ENCODE results near the gene BIRC6.

The BIRC6 gene

DNA sequence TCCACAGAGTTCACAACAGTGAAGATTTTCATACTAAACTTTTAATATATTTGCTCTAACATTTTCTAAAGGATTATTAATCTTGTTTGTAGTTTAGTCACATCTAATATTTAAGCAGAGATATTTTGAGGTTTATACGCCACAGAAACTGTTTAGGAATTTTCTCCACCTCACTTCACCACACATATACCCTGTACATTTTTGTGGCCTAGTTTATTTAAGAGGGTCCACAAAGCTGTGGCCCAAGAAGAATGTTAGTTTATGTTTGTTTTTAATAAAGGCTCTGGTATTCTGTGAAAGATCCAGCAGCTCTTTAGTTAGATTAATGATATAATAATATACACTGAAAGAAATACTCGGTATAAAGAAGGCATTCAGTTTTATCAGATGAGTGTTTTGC is 138.3 kb downstream of the BIRC6 start:
- no peak overlapping the region for H3K27ac ChIP-seq (ENCODE audit: low read depth, low read length)
- peaks cover 12% of the 10 kb centered on the region for H3K36me3 ChIP-seq (ENCODE audit: control insufficient read depth, insufficient read depth, low read length)
- H3K4me1 ChIP-seq (ENCODE audit: control insufficient read depth, insufficient read depth, low read length), result no peaks in the 10 kb centered on the region
- no peaks in the 10 kb centered on the region for H3K27me3 ChIP-seq (ENCODE audit: control insufficient read depth, insufficient read depth, low read length)
- no peak overlapping the region for H3K4me3 ChIP-seq (ENCODE audit: low read length)
- H3K9ac ChIP-seq (ENCODE audit: low read length), result no peak overlapping the region

DNA sequence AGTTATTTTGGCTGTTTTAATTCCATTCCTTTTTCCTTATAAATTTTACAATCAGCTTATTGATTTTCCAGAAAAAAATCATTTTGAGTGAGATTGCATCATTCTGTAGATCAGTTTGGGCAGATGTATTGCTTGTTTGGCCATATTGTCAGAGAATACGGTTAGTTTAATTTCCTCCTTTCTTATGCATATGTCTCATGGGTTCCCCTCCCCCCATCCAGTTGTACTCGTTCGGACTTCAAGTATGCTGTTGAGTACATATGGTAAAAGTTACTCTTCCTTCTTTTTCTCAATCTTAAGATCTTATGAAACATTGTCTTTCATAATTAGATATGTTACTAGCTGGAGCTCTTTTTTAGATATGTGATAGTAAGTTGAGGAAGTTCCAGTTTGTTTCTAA is 139.8 kb downstream of the BIRC6 start:
- Histone ChIP-seq H3K36me3 (ENCODE audit: control insufficient read depth, insufficient read depth, low read length) (peaks cover 16% of the 10 kb centered on the region), H3K9ac (ENCODE audit: low read length) (no peak overlapping the region), H3K4me1 (ENCODE audit: control insufficient read depth, insufficient read depth, low read length) (no peaks in the 10 kb centered on the region), H3K27ac (ENCODE audit: low read depth, low read length) (no peak overlapping the region), H3K27me3 (ENCODE audit: control insufficient read depth, insufficient read depth, low read length) (no peaks in the 10 kb centered on the region), H3K4me3 (ENCODE audit: low read length) (no peak overlapping the region)

DNA sequence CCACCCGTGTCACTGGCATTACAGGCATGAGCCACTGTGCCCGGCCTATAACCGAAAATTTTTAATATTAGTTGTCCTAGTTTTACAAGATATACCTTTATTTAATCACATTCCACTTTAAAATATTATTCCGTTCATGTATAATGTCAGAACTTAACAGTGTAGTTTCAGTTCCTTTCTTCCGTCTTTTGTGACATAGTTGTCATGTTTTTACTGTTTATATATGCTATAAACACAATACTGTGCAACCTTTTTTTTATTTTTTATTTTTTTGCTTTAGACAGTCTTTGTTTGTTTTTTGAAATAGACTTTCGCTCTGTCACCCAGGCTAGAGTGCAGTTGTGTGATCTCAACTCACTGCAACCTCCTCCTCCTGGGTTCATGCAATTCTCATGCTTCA is 141.5 kb downstream of the BIRC6 start:
- H3K4me1 ChIP-seq (ENCODE audit: control insufficient read depth, insufficient read depth, low read length), result no peaks in the 10 kb centered on the region
- H3K4me3 ChIP-seq (ENCODE audit: low read length), result no peak overlapping the region
- no peaks in the 10 kb centered on the region for H3K27me3 ChIP-seq (ENCODE audit: control insufficient read depth, insufficient read depth, low read length)
- no peak overlapping the region for H3K9ac ChIP-seq (ENCODE audit: low read length)
- no peak overlapping the region for H3K27ac ChIP-seq (ENCODE audit: low read depth, low read length)
- H3K36me3 ChIP-seq (ENCODE audit: control insufficient read depth, insufficient read depth, low read length), result peaks cover 16% of the 10 kb centered on the region

DNA sequence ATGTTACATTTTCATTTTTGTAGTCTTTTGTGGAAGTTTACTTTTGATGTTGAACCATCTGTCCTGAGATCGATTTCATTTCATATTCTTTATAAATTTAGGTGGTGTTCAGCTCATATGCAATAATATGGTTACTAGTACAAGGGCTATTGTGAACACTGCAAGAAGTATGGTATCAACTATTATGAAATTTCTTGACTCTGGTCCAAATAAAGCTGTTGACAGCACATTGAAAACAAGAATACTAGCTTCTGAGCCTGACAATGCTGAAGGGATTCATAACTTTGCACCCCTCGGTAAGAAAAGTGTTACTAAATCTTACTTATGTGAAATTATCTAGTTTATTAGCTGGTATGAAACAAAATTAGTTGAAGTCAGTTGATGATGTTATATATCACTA is 146.1 kb downstream of the BIRC6 start:
- Histone ChIP-seq H3K36me3 (ENCODE audit: control insufficient read depth, insufficient read depth, low read length) (peaks cover 21% of the 10 kb centered on the region), H3K27me3 (ENCODE audit: control insufficient read depth, insufficient read depth, low read length) (no peaks in the 10 kb centered on the region), H3K4me1 (ENCODE audit: control insufficient read depth, insufficient read depth, low read length) (no peaks in the 10 kb centered on the region), H3K9ac (ENCODE audit: low read length) (no peak overlapping the region), H3K27ac (ENCODE audit: low read depth, low read length) (no peak overlapping the region), H3K4me3 (ENCODE audit: low read length) (no peak overlapping the region)

DNA sequence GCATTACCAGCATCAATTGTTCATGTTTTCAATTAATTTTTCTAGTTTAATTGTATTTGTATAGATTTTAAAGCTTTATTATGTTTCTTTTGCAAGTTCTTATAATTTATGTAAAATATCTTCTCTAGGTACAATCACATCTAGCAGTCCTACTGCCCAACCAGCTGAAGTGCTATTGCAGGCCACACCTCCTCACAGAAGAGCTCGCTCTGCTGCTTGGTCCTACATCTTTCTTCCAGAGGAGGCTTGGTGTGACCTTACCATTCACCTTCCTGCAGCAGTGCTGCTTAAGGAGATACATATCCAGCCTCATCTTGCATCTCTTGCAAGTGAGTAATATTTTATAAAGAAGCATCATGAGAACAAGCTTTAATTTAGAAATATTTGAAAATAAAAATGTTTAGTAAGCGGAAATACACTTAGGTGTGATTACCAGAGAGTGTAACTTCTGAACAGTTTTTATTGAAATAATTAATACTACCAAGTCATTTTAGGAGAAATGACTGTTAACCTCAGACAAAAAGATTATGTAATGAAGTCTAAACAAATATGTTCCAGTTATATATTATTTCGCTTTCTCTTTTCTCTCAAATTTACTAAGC is 148.2 kb downstream of the BIRC6 start:
- Histone ChIP-seq H3K36me3 (ENCODE audit: control insufficient read depth, insufficient read depth, low read length) (peaks cover 21% of the 10 kb centered on the region), H3K27me3 (ENCODE audit: control insufficient read depth, insufficient read depth, low read length) (no peaks in the 10 kb centered on the region), H3K4me3 (ENCODE audit: low read length) (no peak overlapping the region), H3K9ac (ENCODE audit: low read length) (no peak overlapping the region), H3K27ac (ENCODE audit: low read depth, low read length) (no peak overlapping the region), H3K4me1 (ENCODE audit: control insufficient read depth, insufficient read depth, low read length) (no peaks in the 10 kb centered on the region)

DNA sequence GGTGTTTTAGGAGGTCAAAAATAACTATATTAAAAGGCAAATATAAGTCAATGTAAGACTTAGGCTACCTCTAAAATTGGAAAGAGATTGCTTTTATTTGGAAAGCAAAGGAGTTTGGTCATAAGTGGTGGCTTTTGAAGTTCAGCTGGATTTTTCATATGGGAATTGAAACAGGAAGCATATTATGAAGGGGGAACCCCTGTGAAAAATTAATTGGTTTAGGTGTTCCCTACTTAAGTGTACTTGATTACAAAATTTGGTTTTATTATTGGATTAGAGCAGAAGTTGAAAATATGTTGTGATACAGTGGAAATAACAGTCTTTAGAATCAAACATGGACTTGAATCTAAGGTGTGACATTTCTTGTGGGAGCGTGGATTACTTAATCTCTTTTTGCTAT is 149.6 kb downstream of the BIRC6 start:
- Histone ChIP-seq H3K27me3 (ENCODE audit: control insufficient read depth, insufficient read depth, low read length) (no peaks in the 10 kb centered on the region), H3K9ac (ENCODE audit: low read length) (no peak overlapping the region), H3K27ac (ENCODE audit: low read depth, low read length) (no peak overlapping the region), H3K4me3 (ENCODE audit: low read length) (no peak overlapping the region), H3K36me3 (ENCODE audit: control insufficient read depth, insufficient read depth, low read length) (peaks cover 18% of the 10 kb centered on the region), H3K4me1 (ENCODE audit: control insufficient read depth, insufficient read depth, low read length) (no peaks in the 10 kb centered on the region)

DNA sequence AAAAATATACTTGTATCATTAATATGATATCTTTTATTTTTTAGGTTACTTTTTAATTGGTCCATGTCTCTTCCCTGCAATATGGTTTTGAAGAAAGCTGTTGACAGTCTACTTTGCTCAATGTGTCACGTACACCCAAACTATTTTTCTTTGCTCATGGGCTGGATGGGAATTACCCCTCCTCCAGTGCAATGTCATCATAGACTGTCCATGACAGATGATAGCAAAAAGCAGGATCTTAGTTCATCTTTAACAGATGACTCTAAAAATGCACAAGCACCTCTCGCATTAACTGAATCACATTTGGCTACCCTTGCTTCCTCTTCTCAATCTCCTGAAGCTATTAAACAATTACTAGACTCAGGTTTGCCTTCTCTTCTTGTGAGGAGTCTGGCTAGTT is 158.1 kb downstream of the BIRC6 start:
- no peak overlapping the region for H3K4me3 ChIP-seq (ENCODE audit: low read length)
- H3K9ac ChIP-seq (ENCODE audit: low read length), result no peak overlapping the region
- no peak overlapping the region for H3K27ac ChIP-seq (ENCODE audit: low read depth, low read length)
- peaks cover 18% of the 10 kb centered on the region for H3K36me3 ChIP-seq (ENCODE audit: control insufficient read depth, insufficient read depth, low read length)
- no peaks in the 10 kb centered on the region for H3K27me3 ChIP-seq (ENCODE audit: control insufficient read depth, insufficient read depth, low read length)
- H3K4me1 ChIP-seq (ENCODE audit: control insufficient read depth, insufficient read depth, low read length), result no peaks in the 10 kb centered on the region

DNA sequence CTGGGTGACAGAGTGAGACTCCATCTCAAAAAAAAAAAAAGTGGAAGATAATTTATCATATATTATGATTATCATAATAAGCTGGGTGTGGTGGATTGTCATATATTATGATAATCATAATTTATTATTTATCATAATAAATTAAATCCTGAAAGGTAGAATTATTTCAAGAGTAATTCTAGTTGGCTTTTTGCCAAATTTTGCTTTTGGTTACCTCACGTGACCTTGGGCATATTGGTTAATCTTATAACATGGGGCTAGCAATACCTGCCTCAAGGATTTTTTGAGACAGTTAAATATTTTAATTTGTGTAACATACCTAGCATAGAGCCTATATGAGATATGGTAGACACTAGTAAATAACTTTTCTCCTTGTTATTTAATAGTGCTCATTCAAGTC is 159.7 kb downstream of the BIRC6 start:
- no peaks in the 10 kb centered on the region for H3K27me3 ChIP-seq (ENCODE audit: control insufficient read depth, insufficient read depth, low read length)
- no peak overlapping the region for H3K27ac ChIP-seq (ENCODE audit: low read depth, low read length)
- H3K4me3 ChIP-seq (ENCODE audit: low read length), result no peak overlapping the region
- no peaks in the 10 kb centered on the region for H3K4me1 ChIP-seq (ENCODE audit: control insufficient read depth, insufficient read depth, low read length)
- peaks cover 18% of the 10 kb centered on the region for H3K36me3 ChIP-seq (ENCODE audit: control insufficient read depth, insufficient read depth, low read length)
- H3K9ac ChIP-seq (ENCODE audit: low read length), result no peak overlapping the region

DNA sequence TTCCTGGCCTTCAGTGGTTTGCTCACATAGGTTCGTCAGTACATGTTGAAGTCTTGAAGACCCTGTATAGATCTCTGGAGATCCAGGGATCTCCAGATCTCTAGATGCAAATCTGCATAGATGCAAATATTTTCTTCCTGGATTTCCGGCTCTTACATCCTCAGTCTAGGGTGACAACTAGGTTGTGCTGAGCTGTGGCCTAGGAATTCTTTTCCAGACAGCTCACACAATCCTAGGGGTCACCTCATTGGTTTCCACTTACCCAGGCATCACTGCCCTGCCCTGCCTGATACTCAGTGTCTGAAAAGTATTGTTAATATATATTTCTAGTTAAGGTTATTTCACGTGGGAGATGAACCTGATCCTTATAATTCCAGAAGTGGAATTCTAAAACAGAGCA is 165.9 kb downstream of the BIRC6 start:
- no peak overlapping the region for H3K27ac ChIP-seq (ENCODE audit: low read depth, low read length)
- no peak overlapping the region for H3K4me3 ChIP-seq (ENCODE audit: low read length)
- H3K4me1 ChIP-seq (ENCODE audit: control insufficient read depth, insufficient read depth, low read length), result no peaks in the 10 kb centered on the region
- peaks cover 11% of the 10 kb centered on the region for H3K36me3 ChIP-seq (ENCODE audit: control insufficient read depth, insufficient read depth, low read length)
- H3K27me3 ChIP-seq (ENCODE audit: control insufficient read depth, insufficient read depth, low read length), result no peaks in the 10 kb centered on the region
- no peak overlapping the region for H3K9ac ChIP-seq (ENCODE audit: low read length)

DNA sequence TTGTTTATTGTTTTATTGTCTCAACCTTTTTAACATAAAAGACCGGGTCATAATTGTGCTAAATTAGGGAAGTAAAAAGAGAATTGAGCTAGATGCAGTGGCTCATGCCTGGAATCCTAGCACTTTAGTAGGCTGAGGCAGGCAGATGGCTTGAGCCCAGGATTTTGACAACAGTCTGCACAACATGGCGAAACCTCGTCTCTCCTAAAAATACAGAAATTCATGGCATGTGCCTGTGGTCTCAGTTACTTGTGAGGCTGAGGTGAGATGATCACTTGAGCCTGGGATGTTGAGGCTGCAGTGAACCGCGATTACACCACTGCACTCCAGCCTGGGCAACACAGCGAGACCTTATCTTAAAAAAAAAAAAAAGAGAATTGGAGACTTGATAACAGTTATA is 166.9 kb downstream of the BIRC6 start:
- H3K4me1 ChIP-seq (ENCODE audit: control insufficient read depth, insufficient read depth, low read length), result no peaks in the 10 kb centered on the region
- H3K4me3 ChIP-seq (ENCODE audit: low read length), result no peak overlapping the region
- H3K36me3 ChIP-seq (ENCODE audit: control insufficient read depth, insufficient read depth, low read length), result peaks cover 11% of the 10 kb centered on the region
- H3K9ac ChIP-seq (ENCODE audit: low read length), result no peak overlapping the region
- no peak overlapping the region for H3K27ac ChIP-seq (ENCODE audit: low read depth, low read length)
- H3K27me3 ChIP-seq (ENCODE audit: control insufficient read depth, insufficient read depth, low read length), result no peaks in the 10 kb centered on the region

DNA sequence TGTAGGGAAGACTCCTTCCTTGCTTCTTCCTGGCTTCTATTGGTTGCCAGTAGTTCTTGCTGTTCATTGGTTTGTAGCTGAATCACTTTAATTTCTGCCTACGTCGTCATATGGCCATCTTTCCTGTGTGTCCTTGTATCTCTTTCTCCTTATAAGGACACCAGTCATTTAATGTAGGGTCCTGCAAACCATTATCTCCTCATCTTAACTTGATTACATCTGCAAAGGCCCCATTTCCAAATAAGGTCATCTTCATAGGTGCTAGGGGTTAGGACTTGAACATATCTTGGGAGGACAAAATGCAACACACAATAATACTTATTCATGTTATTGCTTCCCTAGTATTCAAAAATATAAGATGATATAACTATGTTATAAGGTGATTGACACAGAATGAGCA is 175.5 kb downstream of the BIRC6 start:
- Histone ChIP-seq H3K27ac (ENCODE audit: low read depth, low read length) (no peak overlapping the region), H3K9ac (ENCODE audit: low read length) (no peak overlapping the region), H3K27me3 (ENCODE audit: control insufficient read depth, insufficient read depth, low read length) (no peaks in the 10 kb centered on the region), H3K4me3 (ENCODE audit: low read length) (no peak overlapping the region), H3K36me3 (ENCODE audit: control insufficient read depth, insufficient read depth, low read length) (peaks cover 3% of the 10 kb centered on the region), H3K4me1 (ENCODE audit: control insufficient read depth, insufficient read depth, low read length) (no peaks in the 10 kb centered on the region)

DNA sequence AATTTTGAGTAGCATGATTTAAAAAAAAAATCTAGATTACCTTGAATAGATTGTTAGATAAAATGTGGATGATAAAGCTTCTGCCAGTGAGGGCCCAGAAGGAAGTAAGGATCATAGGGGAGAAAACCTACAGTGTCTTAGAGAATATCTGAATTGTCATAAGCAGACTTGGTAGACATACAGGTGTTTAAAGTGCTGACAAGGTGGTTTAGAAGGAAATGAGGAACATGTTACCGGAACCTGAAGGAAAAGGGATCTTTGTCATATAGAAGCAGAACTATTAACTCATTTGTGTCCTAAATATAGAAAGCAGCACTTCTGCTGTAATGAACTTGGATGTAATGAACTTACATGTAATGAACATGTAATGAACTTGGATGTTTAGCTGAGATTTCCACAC is 176.1 kb downstream of the BIRC6 start:
- peaks cover 3% of the 10 kb centered on the region for H3K36me3 ChIP-seq (ENCODE audit: control insufficient read depth, insufficient read depth, low read length)

DNA sequence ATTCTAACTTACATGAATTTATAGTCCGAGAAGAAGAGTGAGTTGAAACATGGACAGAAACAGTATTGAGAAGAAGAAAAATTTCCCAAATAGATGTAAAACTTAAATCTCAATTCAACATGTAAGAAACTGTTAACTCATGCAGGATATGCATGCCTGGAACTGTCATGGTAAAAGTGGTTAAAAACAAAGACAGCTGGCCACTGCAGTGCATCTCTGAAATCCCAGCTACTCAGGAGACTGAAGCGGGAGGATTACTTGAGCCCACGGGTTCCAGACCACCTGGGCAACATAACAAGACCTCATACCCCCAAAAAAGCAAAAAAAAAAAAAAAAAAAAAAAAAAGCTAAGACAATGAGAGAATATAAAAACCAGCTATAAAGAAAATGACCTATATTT is 178.0 kb downstream of the BIRC6 start:
- Histone ChIP-seq H3K4me1 (ENCODE audit: control insufficient read depth, insufficient read depth, low read length) (no peaks in the 10 kb centered on the region), H3K9ac (ENCODE audit: low read length) (no peak overlapping the region), H3K27me3 (ENCODE audit: control insufficient read depth, insufficient read depth, low read length) (no peaks in the 10 kb centered on the region), H3K27ac (ENCODE audit: low read depth, low read length) (no peak overlapping the region), H3K4me3 (ENCODE audit: low read length) (no peak overlapping the region), H3K36me3 (ENCODE audit: control insufficient read depth, insufficient read depth, low read length) (peaks cover 3% of the 10 kb centered on the region)

More for the DNA sequence above, 176.1 kb downstream of the BIRC6 start:
- Histone ChIP-seq H3K27me3 (ENCODE audit: control insufficient read depth, insufficient read depth, low read length) (no peaks in the 10 kb centered on the region), H3K9ac (ENCODE audit: low read length) (no peak overlapping the region), H3K4me3 (ENCODE audit: low read length) (no peak overlapping the region), H3K27ac (ENCODE audit: low read depth, low read length) (no peak overlapping the region), H3K4me1 (ENCODE audit: control insufficient read depth, insufficient read depth, low read length) (no peaks in the 10 kb centered on the region)
